Peyer's patch (tissue), 4 donors: ENCODE data around the gene MSI2. TPM values are rescaled to one million over a fixed set of nuclear protein-coding genes. Genes with fewer than 3 reads are reported as not detected.

ENCODE experiments used
- DNase-seq, 3 donors: peaks; one replicate each; pipeline ENCODE4 v3.0.0-alpha.2; 2017 to 2019
- H3K27ac ChIP-seq, 4 donors: fragments of 200-600 bp; sonication (generic); one replicate each; pipeline ENCODE4 v1.5.1; 2016 to 2019
- H3K27me3 ChIP-seq, 2 donors: fragments of 200-600 bp; sonication (generic); one replicate each; pipeline ENCODE4 v1.5.1; 2019
- H3K36me3 ChIP-seq, 3 donors: fragments of 200-600 bp; sonication (generic); one replicate each; pipeline ENCODE4 v1.5.1; 2016 to 2019
- H3K4me1 ChIP-seq, 4 donors: fragments of 200-600 bp; sonication (generic); one replicate each; pipeline ENCODE4 v1.5.1; 2016 to 2019
- H3K4me3 ChIP-seq, 4 donors: fragments of 200-600 bp; sonication (generic); 1 replicate in 3 of 4; 2 replicates in 1 of 4; pipeline ENCODE4 v1.5.1; 2016 to 2019; ENCODE audit warnings: mild to moderate bottlenecking in 1 of 4
- H3K9me3 ChIP-seq, 4 donors: fragments of 200-600 bp; sonication (generic); one replicate each; pipeline ENCODE4 v1.5.1; 2016 to 2019; ENCODE audit warnings: mild to moderate bottlenecking in 1 of 4
- CTCF ChIP-seq, 6 experiments: fragments of 450-650 bp in 4 of 6; fragments of 200-600 bp in 2 of 6; sonication (generic) in 1 of 6; IDR thresholded peaks; one replicate each; pipeline ENCODE4 v1.5.1; 2017 to 2019; ENCODE audit warnings: antibody characterized with exemption in 6 of 6, mild to moderate bottlenecking in 3 of 6, moderate library complexity in 1 of 6
- POLR2A ChIP-seq, 2 donors: fragments of 450-650 bp; IDR thresholded peaks; one replicate each; pipeline ENCODE4 v1.5.1; 2017; ENCODE audit warnings: antibody characterized with exemption in 2 of 2, mild to moderate bottlenecking in 2 of 2, moderate library complexity in 2 of 2
- total RNA-seq, 4 donors: library from RNA; depleted of rRNA; stranded (reverse); fragments of >200 nt; gene quantifications; one replicate each; pipeline ENCODE4 v1.1.0, GENCODE V29; 2016

The MSI2 gene
- total RNA-seq, 4 donors from 2014 or later = 25.9 to 39.0 (median 29.2) TPM

GRCh38 chr17:57327176-57327970 is 71.0 kb downstream of the MSI2 start:
- TF ChIP-seq CTCF (IDR thresholded peaks at IDR 0.05) (no peak), POLR2A (IDR thresholded peaks at IDR 0.05) (no peak)
- no peaks in the 10 kb centered on the region for H3K36me3 ChIP-seq
- H3K4me1 ChIP-seq = no peaks in the 10 kb centered on the region
- no peak overlapping the region for H3K27ac ChIP-seq
- no peak for DNase-seq
- H3K9me3 ChIP-seq = no peaks in the 10 kb centered on the region
- H3K4me3 ChIP-seq = no peak overlapping the region
- no peaks in the 10 kb centered on the region for H3K27me3 ChIP-seq

GRCh38 chr17:57328109-57328882 is 72.0 kb downstream of the MSI2 start:
- no peak for DNase-seq
- Histone ChIP-seq H3K4me3 (no peak overlapping the region), H3K9me3 (no peaks in the 10 kb centered on the region), H3K27ac (no peak overlapping the region), H3K4me1 (no peaks in the 10 kb centered on the region), H3K27me3 (no peaks in the 10 kb centered on the region), H3K36me3 (no peaks in the 10 kb centered on the region)
- TF ChIP-seq CTCF (IDR thresholded peaks at IDR 0.05) = no peak
- TF ChIP-seq POLR2A (IDR thresholded peaks at IDR 0.05) = no peak

GRCh38 chr17:57329380-57330214 is 73.3 kb downstream of the MSI2 start:
- H3K36me3 ChIP-seq = no peaks in the 10 kb centered on the region
- H3K27ac ChIP-seq = peak overlapping the region in 1 of 4 donors; percentile 4
- no peaks in the 10 kb centered on the region for H3K4me1 ChIP-seq
- no peak for DNase-seq
- no peak overlapping the region for H3K4me3 ChIP-seq
- TF ChIP-seq CTCF (IDR thresholded peaks at IDR 0.05) = no peak
- TF ChIP-seq POLR2A (IDR thresholded peaks at IDR 0.05) = no peak
- H3K27me3 ChIP-seq = no peaks in the 10 kb centered on the region
- H3K9me3 ChIP-seq = no peaks in the 10 kb centered on the region

- DNase-seq = no peak
- Histone ChIP-seq H3K36me3 (no peaks in the 10 kb centered on the region), H3K4me1 (no peaks in the 10 kb centered on the region), H3K27me3 (no peaks in the 10 kb centered on the region), H3K4me3 (no peak overlapping the region), H3K27ac (no peak overlapping the region), H3K9me3 (no peaks in the 10 kb centered on the region)
- TF ChIP-seq POLR2A (IDR thresholded peaks at IDR 0.05) (no peak), CTCF (IDR thresholded peaks at IDR 0.05) (no peak)
These were observed 74.3 kb downstream of the MSI2 start for GRCh38 chr17:57330587-57330986.

- Histone ChIP-seq H3K9me3 (no peaks in the 10 kb centered on the region), H3K4me1 (no peaks in the 10 kb centered on the region), H3K27me3 (no peaks in the 10 kb centered on the region), H3K4me3 (no peak overlapping the region), H3K36me3 (no peaks in the 10 kb centered on the region), H3K27ac (no peak overlapping the region)
- DNase-seq = no peak
- TF ChIP-seq POLR2A (IDR thresholded peaks at IDR 0.05) = no peak
- no peak for TF ChIP-seq CTCF (IDR thresholded peaks at IDR 0.05)
These were observed 75.1 kb downstream of the MSI2 start for GRCh38 chr17:57331423-57331822.
